GM19324 (cell line): ENCODE measurements around the gene UBE2D2.

ENCODE experiments used
- ATAC-seq: cut with Tn5 transposase; IDR thresholded peaks from one replicate; pipeline ENCODE4 v1.9.1; 2021; ENCODE audit warnings: mild to moderate bottlenecking, moderate library complexity; ENCODE audit not compliant: unreplicated experiment, low FRiP score

UBE2D2 gene

DNA sequence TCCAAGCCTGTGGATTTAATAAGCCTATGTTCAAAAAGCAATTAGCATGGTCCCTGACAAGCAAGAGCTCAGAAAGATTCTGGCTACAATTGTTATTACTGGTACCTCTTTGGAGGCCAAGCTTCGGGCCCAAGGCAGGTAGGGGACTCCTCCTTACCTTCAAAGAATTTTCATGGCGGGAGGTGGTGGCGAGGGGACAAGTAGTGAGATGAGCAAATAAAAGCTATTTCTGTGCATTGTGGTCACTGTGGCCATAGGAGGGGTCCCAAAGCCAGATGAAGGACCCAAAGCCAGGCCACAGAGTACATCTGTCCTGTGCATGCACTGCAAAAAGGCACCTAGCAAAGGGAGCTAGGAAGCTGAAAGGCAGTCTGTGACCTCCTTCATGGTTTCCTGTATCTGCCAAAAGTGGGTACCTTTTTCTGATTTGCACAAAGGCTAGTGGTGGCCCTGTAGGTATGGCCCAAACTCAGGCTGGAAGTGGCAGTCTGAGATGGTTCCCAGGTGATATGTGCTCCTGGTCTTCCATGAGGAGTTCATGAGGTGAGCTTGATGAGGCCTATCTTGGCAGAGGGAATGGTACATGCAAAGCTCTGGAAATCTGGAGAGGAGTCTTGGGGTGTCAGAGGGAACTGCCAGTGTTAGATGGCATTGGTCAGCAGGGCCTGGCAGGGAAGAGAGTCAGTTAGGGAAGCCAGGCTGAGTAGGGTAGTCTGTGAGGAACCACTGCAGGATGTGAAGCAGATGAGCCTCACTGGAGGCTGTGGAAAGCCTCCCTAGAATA lies 83.7 kb downstream of the UBE2D2 start:
- no peak for ATAC-seq

DNA sequence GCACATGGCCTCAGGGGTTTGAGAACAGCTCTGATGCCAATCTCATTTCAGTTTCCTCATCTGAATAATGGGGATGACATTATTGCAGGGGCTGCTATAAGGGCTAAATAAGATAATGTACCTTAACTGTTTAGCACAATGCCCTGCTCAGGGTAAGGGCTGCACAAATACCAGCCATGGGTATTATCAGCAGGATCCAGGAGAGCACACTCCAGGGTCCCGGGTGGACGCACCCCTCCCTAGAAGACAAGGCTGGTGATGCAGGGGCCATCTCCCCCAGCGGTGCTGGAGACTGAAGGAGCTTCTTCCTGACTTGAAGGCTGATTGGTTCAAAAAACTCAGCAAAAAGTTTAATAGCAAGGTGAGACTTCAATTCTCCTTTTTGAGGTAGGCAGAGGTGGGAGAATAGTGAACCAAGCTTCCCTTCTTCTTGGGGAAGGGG lies 84.3 kb downstream of the UBE2D2 start:
- ATAC-seq: no peak

DNA sequence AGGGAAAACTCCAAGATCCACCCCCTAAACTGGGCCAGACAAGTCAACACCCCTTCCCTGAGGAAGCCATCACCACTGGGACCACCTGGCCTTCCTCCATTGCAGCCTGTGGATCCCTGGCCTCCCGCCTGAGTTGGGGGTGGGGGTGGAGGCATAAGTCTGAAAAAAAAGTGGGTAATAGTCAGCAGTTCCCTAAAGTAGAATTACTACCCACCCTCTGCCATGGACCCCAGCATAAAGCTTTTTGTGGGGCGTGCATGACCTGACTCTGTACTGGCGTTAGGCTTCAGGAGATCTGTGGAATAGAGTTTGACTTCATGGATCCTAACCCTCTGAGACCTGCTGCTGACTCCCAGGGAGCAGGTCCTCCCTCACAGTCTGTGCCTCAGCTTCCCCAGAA lies 85.0 kb downstream of the UBE2D2 start:
- no peak for ATAC-seq

DNA sequence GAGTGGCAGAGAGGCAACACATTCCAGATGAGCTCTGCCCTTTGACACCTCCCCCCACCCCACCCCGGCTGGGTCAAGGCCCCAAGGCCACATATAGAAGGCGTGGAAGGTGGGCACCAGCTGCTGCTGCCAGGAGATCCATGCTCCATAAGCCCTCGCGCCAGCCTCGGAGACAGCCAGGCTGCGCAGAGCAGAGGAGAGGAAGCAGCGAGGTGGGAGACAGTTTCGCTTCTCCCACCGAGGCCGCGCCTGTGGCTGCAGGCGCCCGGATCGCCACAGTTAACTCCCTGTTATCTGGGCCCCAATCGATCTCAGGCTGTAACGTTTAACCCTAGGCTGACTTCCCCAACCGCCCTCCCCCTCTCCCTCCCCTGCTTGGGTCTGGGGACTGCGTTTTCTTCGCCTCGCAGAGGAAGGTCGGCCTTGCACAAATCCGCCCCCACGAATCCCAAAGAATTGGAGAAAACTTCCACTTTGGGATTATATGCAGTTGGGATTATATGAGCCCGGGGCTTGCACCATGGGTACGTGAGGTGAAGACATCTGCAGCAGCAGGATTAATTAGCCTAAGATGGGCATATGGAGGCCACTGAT lies 85.9 kb downstream of the UBE2D2 start:
- ATAC-seq: no peak

DNA sequence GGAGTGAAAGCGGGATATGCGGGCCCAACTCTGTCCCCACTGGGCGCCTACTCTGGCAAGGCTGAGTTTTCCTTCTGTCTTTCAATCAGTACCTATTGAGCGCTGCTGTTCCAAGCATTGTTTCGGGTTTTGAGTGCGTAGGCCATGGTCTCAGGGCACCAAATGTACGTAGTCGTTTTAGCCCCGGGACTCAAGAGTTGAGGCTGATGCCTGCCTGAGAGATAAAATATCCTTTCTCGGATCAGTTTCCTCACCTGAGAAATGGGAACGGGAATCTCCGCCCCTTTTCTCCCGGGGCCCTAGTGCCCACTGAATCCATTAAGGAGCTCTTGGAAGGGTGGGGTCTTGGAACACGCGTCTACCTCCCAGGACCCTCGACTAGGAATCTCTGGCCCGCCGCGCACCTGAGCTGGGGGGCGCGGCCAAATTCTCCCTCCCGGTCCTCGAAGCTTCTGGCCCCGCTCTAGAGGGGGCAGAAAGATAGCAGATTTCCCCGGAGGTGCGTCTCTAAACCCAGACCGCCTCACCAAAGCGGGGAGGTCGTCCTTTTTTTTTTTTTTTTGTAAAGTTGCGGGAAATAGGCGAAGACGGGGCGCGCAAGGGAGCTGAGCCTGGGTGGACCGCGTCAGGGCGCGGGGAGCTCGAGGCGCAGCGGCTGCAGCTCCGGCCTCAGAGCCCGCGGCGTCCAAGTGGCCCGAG lies 86.5 kb downstream of the UBE2D2 start:
- ATAC-seq: no peak

DNA sequence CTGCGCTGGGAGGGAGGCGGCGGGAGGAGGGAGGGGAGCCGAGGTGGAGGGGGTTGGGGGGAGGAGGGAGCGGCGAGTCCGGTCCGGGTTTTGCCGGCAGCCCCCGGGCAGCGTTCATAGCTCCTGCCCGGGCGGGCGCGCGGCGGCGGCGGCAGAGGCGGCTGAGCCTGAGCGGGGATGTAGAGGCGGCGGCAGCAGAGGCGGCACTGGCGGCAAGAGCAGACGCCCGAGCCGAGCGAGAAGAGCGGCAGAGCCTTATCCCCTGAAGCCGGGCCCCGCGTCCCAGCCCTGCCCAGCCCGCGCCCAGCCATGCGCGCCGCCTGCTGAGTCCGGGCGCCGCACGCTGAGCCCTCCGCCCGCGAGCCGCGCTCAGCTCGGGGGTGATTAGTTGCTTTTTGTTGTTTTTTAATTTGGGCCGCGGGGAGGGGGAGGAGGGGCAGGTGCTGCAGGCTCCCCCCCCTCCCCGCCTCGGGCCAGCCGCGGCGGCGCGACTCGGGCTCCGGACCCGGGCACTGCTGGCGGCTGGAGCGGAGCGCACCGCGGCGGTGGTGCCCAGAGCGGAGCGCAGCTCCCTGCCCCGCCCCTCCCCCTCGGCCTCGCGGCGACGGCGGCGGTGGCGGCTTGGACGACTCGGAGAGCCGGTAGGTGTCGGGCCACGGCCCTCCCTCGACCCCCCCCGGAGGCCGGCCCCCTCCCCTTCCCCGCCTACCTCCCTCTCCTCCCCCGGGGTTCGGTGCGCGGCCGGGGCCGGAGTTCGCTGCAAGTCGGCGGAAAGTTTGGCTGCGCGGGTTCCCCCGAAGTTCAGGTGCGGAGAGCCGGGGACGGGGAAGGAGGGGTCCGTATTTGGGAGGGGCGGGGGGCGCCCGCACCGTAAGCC lies 87.3 kb downstream of the UBE2D2 start, which contains the start of gene CXXC5:
CXXC5 (plus strand) TSS at position 145 of the 877 bp plus-strand sequence. CDS start 32,175 bp downstream, outside the sequence.
- peak; percentile 43 for ATAC-seq

DNA sequence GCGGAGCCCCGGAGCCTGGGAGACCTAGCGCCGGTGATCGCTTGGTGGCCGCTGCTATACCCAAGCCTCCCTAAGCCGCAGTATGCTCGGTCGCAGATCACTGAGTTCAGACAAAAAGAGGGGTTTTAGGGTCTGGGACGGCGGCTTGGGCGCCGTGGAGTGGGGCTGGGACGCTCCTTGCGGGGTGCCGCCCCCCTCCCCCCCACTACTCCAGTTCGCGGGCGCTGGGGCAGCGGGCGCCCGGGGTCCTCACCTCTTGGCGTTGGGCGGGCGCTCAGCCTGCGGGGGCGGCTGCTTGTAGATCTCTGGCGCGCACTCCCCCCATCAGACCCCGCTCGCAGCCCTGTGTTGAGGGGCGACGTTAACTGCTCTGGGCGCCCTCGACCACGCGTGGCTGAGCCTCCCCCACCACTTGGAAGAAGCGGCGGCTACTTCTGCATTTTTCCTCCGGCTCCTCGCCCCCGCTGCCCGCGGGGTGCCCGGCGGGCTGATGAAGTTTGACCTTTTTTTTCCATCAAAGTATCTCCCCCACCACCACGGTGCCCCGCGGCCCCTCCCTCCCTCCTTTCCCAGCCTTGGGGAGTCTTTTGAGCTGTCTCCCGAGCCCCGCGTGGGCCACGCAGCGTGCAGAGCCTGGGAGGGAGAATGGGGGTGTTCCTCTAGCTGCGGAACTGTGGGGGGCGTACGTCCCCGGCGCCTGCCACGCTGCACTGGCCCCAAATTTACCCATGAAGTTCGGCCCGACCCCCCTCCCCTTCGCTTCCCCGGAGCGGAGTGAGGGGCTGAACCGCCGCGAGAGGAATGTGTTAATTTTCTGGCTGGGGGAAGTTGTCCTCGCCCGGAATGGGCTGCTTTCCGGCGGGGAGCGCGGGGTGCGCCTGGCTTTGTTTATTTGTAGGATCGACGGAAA lies 88.2 kb downstream of the UBE2D2 start:
- no peak for ATAC-seq

DNA sequence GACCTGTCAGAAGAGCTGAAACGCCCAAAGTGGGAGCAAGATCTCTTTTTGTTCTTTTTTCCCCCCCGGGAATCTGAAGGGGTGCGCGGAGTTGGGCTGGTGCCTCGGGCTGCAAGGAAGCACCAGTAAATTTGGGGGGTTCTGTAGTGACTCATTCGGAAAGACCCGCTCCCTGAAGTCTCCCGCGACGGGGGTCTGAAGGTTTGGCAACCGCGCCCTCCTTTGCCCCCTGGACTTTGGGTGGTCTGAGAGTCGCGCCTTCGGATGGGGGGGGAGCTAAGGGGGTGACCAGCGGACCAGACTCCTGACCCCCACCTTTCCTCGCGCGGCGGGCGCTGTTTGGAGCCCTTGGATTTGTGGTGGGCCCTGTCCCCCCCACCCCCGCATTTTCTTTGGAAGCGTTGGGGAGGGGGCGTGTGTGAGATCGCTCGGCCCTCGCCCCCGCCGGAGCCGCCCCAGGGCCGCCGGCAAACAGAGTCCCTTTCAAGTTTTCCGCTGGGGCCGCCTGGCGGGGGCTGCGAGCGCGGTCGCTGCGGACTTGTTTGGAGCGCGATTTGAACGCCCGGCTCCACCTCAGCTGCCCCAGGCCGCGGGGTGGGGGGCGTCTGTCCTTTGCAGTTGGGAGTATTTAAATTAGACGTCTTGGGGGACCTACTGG lies 89.0 kb downstream of the UBE2D2 start:
- ATAC-seq: no peak

DNA sequence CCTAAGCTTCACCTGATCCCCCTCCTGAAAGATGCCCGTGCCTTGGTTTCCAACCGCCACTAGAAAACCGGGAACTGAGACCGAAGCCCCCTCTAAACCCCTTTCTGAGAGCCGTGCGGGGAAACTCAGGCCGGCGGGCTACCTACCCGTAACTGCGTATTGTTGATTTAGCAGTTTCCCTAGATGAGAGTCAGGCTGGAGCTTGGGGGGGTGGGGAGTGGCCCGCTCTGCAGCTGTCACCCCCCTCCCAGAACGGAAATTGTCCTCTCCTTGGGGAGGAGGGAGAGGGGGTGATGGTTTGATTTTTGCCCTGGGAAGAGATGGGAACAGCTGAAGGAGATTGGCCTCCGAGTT lies 89.5 kb downstream of the UBE2D2 start:
- no peak for ATAC-seq

DNA sequence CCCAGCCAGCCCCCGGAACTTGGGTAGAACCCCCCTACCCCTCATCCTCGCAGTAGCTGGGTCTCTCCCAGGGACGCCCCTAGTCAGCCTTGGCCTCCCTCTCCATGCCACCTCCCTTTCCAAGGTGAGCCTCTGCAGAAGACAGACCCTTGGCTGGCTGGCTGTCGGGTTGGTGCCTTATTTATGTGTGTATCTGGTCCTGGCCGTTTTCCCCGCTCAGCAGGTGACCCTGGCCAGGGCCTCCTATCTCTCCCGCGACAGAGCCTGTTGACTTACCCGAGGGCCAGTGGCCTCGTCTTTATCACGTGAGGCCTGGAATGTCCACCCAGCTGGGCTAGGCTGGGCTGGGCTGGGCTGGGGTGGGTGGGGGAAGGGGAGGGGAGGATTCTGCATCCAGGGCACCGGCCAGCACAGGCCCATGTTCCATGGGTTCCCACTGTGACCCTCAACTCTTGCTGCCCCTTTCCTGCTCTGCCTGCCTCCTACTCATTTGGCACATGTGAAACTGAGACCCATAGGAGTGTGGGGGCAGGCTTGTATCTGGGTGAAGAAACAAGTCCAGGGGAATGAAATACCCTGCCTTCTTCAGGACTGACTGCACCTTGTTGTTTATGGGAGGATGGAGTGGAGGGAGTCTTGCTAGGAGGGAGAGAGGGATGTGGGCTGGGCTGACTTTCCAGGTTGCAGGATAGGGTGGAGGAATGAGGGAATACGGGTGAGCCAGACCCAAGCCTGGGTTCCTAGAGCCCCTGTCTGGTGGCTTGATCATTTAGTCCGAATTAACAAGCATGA lies 90.1 kb downstream of the UBE2D2 start:
- ATAC-seq: no peak

DNA sequence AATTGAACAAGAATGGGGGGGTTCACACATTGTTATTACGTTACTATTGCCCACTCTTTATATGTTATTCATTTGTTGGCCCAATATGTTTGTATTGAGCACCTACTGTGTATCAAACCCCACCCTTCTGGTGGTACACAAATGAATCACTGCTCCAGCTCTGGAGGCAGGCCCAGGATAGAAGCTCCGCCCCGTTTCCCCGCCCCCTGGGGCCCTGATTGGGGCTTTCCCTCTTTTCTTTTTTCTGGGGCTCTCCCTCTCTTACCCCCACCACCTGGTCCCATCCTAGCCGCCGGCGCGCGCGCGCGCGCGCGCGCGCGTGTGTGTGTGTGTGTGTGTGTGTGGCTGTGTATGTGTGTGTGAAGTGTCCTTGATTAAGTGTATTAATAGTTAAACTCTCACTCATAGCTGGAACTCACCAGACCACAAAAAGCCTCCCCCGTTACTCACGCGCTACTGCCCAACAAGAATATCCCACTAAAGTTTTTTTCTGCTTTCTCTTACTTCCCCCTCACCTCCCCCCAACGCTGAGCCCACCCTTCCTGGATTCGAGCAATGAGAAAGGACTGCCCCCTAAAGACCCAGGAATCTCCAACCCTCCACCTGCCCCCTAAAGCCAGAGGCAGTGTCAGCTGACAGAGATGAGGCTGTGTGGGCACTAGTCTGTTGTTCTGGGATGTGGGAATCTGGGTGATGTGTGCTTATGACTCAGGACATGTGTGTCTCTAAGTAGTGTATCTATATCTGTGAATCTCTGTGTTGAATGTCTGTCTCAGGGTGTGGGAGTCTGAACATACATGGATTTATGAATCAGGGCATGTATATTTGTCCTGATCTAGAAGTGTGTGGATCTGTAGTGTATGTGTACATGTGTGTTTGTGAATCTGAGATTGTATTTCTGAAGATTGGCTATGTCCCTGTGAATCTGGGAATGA lies 91.0 kb downstream of the UBE2D2 start:
- ATAC-seq: peak; percentile 33

DNA sequence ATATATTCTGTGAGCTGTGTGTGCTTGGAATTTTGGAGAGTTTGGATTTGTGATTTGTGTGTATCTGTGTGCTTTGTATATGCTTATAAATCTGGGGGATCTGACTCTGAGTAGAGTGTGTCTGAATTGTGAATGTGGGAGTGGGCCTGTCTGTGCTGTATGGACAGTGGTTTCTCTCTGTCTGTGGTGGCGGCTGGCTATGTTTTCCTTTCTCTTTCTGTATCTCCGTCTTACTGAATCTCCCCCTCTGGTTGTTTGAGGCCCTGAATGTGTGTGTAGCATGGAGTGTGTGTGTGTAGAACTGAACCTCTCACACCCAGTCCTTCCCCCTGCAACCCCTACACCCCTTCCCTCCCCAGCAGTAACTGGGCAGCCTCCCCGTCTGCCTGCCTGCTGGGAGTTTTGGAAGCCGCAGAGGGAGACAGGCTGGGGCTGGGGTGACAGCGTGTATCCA lies 91.7 kb downstream of the UBE2D2 start:
- no peak for ATAC-seq

DNA sequence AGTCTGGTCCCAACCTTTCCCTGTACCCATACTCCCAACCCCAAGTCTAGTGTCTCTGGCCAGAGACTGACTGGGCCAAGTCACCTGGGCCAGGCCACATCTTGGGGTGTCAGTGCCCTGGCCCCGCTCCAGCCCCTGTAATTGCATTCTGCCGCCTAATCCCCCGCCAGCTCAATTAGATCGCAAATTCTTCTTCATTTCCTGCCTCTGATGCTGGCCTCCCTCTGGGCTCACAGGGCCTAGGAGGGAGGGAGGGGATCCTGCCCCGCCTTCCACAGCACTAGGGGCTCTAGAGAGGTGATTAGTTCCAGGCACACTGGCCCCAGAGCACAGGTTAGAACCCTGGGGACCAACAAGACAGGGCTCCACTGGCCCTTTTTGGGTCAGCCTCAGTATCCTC lies 92.5 kb downstream of the UBE2D2 start:
- no peak for ATAC-seq

DNA sequence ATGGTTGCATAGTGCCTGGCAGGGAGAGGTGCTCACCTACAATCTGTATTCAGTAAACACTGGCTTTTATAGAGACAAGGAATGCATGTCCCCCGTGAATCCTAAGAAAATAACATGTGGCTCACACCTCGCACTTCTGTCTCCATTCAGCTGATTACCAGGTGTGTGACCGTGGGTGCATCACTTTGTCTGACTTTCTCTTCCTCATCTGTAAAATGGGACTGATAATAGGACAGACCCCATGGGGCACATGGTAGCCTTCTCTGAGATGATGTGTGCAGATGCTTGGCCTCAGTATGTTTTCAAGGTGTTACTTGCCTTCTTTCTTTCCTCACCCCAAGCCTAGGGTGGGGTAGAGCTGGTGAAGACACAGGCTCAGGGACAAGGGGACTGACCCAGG lies 93.3 kb downstream of the UBE2D2 start:
- no peak for ATAC-seq

DNA sequence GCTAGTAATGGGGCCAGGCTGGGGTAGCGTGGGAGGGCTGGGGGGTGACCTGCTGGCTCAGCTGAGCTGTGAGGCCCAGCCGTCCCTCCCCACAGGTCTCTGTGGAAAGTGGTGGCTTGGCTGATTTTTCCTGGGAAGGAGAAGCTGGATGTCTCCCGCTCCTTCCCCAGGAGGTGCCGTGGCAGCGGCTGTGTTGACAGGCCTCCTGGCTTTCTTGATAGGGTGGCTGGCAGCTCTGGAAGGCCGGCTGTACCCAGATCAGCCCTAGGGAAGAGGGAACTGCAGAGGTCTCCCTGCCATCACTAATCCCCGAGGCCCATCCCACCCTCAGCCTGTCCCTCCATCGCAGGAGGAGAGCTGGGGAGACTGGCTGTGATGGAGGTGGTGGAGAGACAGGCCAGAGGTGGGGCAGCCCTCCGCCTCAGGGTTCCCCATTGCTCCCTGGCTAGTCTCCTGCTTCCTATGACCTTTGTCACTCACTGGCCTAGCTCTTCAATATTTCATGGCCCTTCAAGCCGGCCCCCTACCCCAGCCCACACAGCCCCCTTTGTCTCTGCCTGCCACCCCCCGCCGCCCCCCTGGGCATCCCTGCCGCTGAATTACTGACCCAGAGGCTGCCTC lies 93.8 kb downstream of the UBE2D2 start:
- ATAC-seq: no peak

DNA sequence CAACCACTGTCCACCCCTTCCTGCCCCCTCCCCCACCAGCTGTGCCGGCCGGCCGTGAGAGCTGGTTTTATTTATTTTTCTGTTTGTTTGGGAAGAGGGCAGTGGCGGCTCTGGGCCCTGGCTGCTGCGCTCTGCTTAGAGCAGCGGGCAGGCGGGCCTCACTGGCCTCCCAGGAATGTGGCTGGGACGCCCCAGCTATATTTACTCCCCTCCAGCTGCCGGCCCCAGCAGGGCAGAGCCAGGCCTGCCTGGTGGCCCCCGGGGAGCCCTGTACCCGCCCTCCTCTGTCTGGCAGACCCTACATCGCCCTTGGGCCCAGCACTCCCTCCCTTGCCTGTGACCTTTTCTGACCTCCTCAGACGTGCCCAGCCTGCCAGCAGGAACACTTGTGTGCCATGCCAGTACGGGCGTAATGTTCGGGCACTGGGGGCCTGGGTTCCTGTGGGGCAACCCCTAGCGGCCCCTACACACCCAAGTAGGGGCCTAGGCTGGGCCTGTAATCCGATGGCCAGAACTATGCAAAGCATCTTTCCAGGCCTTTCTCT lies 94.7 kb downstream of the UBE2D2 start:
- no peak for ATAC-seq
